GM12801 (cell line): ENCODE results near the gene GLT1D1.

Experiments
- TF ChIP-seq, protein P1 (sequence below): IDR thresholded peaks from one replicate; pipeline ENCODE4 v1.5.1; 2011; ENCODE audit warnings: control low read depth; ENCODE audit not compliant: insufficient read length; ENCODE audit errors: extremely low read depth

Gene GLT1D1

DNA sequence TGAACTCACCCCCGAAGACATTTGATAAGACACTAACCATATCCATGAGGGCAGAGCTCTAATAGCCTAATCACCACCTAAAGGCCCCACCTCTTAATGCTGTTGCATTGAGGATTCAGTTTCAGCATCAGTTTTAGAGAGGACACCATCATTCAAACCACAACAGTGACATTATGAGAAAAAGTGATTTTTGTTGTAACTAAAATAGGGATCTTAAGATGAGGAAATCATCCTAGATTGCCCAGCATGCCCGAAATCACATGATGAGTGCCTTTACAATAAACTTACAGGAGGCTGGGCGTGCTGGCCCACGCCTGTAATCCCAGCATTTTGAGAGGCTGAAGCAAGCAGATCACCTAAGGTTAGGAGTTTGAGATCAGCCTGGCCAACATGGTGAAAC, 9.7 kb upstream of the GLT1D1 start:
- TF ChIP-seq, protein P1, sequence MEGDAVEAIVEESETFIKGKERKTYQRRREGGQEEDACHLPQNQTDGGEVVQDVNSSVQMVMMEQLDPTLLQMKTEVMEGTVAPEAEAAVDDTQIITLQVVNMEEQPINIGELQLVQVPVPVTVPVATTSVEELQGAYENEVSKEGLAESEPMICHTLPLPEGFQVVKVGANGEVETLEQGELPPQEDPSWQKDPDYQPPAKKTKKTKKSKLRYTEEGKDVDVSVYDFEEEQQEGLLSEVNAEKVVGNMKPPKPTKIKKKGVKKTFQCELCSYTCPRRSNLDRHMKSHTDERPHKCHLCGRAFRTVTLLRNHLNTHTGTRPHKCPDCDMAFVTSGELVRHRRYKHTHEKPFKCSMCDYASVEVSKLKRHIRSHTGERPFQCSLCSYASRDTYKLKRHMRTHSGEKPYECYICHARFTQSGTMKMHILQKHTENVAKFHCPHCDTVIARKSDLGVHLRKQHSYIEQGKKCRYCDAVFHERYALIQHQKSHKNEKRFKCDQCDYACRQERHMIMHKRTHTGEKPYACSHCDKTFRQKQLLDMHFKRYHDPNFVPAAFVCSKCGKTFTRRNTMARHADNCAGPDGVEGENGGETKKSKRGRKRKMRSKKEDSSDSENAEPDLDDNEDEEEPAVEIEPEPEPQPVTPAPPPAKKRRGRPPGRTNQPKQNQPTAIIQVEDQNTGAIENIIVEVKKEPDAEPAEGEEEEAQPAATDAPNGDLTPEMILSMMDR: no peak

DNA sequence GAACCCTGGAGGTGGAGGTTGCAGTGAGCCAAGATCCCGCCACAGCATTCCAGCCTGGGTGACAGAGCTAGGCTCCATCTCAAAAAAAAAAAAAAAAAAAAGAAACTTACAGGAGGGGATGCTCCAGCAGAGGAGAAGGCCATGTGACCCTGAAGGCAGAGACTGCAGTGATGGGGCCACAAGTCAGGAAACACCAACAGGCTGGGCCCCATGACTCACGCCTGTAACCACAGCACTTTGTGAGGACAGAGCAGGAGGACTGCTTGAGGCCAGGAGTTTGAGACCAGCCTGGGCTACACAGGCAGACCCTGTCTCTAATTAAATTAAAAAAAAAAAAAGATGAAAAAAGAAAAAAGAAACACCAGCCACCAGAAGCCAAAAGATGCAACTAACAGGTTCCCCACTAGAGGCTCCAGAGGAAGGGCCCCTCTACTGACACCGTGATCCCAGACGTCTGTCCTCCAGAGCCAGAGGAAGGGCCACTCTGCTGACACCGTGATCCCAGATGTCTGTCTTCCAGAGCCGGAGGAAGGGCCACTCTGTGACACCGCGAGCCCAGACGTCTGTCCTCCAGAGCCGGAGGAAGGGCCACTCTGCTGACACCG, 9.1 kb upstream of the GLT1D1 start:
- TF ChIP-seq, protein P1: no peak

DNA sequence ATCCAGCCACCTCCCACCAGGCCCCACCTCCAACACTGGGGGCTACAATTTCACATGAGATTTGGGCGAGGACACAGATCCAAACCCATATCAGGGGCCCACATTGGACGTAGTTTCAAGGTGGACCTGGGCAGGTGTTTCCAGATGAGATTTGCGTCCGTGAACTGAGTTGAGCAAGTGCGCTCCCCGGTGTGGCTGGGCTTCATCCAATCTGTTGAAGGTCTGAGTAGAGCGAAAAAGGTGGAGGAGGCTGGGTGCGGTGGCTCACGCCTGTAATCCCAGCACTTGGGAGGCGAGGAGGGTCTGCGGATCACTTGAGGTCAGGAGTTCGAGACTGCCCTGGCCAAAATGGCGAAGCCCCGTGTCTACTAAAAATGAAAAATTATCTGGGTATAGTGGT, 4.9 kb upstream of the GLT1D1 start:
- TF ChIP-seq, protein P1: no peak

DNA sequence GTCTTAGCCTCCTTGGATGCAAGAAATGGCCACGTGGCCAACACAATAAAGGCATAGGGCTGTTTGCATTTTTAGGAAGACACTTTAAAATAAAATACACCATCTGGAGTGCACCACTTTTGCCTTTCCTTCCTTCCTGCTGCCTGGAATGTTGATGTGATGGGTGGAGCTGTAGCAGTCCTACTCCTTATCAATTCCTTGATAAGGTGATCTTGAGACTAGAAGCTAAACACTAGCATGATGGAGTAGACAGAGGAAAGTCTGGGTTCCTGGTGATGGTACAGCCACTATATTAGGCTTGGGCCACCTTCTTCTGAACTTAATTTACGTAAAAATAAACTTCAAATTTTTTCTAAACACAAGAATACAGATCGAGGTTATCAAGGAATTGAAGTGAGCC, 2.9 kb upstream of the GLT1D1 start:
- TF ChIP-seq, protein P1: no peak

DNA sequence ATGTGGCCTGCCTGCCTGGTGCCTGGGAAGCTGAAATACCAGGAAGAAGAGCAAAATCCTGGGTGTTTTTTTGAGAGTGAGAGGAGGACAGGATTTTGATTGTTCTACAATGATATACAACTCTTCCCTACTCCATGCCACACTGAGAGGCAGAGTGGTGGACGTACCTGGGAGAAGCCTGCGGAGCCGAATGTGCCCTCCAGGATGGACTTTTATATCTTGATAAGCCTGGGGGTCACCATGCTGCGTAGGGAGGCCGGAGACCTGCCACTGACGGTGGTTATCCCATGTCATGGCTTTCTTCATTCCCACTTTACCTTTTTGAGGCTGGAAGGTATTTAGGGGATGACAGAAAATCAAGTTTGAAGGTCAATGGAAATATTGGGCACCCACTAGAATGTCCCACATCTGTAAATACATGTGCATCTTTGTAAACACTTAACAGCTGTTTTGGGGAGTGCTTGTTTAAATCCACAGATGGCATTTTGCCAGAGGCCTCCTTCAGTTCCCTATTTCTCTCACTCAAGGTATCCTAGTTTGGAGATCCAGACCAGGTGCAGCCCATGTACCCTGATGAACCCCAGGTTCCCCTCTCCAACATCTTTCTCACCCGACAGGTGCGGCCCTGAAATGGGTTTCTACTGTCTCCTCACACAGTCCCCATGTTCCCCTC, 1.1 kb upstream of the GLT1D1 start:
- TF ChIP-seq, protein P1: no peak

DNA sequence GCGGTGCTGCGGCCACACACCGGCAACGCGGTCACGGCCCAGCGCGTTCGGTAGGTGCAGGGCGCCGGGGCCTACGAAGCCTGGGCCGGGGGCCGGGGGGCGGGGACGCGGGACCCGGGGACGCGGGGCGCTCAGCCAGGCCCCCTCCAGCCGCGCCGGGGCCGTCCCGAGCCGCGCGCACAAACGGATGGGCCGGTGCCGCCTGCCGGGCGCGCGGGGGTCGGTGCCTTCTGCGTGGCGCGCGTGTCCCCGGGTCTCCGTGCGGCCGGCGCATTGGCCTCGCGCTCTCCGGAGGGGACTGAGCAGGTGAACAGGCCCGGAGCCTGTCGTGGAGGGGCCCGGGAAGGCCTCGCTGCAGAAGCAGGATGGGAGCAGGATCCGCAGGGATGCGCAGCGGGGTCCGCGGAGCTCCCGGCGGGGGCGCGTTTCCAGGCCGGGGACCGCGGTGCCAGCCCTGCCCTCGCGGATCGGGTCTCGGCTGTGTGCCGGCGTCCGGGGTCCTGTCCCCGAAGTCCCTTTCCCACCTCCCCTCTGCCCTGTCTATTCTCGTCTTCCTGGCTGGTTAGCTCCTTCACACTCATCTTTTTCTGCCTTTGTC, 421 bp downstream of the GLT1D1 start:
- TF ChIP-seq, protein P1: no peak

DNA sequence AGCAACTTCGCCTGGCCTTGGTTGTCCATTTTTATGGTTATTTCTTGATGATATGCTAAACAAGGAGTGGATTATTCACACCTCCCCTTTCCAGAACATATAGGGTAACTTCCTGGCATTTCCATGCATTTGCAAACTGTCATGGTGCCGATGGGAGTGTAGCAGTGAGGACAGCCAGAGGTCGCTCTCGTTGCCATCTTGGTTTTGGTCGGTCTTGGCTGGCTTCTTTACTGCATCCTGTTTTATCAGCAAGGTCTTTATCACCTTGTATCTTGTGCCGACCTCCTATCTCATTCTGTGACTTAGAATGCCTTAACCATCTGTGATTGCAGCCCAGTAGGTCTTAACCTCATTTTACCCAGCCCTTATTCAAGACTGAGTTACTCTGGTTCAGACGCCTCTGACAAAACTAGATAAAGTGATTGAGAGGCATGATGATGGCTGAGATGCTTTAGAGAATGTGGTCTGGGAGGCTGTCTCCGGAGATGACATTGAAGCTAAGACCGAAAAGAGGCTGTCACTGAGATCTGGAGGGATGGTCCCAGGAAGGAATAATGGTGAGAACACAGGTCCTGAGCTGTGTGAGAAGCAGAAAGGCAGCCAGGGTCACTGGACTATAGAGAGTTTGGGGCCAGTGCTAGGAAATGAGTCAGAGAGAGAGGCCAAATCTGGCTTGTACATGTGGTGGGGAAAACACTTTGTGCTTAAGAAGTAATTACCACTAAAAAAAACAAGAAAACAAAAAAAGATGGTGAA, 2.9 kb downstream of the GLT1D1 start:
- TF ChIP-seq, protein P1: no peak
